ENCODE results near the gene RBKS.
A peak's percentile ranks its signal among the peaks of the same experiment; 100 is the strongest.

The RBKS gene

GRCh38 chr2:27852691-27853090, 37.5 kb downstream of the RBKS start:
- H3K4me3 ChIP-seq (ENCODE audit: low read depth, low read length), result no peak overlapping the region
- DNase-seq (ENCODE audit: low read depth), result no peak
- TF ChIP-seq CTCF (conservative IDR thresholded peaks at IDR 0.05; ENCODE audit: low read depth, low read length), result no peak

GRCh38 chr2:27849558-27850205, 40.5 kb downstream of the RBKS start:
- no peak for TF ChIP-seq CTCF (conservative IDR thresholded peaks at IDR 0.05; ENCODE audit: low read depth, low read length)
- peak; percentile 26 for DNase-seq (ENCODE audit: low read depth)
- no peak overlapping the region for H3K4me3 ChIP-seq (ENCODE audit: low read depth, low read length)

- TF ChIP-seq CTCF (conservative IDR thresholded peaks at IDR 0.05; ENCODE audit: low read depth, low read length), result no peak
- no peak for DNase-seq (ENCODE audit: low read depth)
- H3K4me3 ChIP-seq (ENCODE audit: low read depth, low read length), result no peak overlapping the region
Measured at GRCh38 chr2:27847333-27847732, 42.9 kb downstream of the RBKS start.

GRCh38 chr2:27844821-27845255, 45.3 kb downstream of the RBKS start:
- DNase-seq (ENCODE audit: low read depth), result peak; percentile 47
- no peak for TF ChIP-seq CTCF (conservative IDR thresholded peaks at IDR 0.05; ENCODE audit: low read depth, low read length)
- H3K4me3 ChIP-seq (ENCODE audit: low read depth, low read length), result no peak overlapping the region

GRCh38 chr2:27843992-27844391, 46.2 kb downstream of the RBKS start:
- H3K4me3 ChIP-seq (ENCODE audit: low read depth, low read length), result no peak overlapping the region
- TF ChIP-seq CTCF (conservative IDR thresholded peaks at IDR 0.05; ENCODE audit: low read depth, low read length), result no peak
- DNase-seq (ENCODE audit: low read depth), result no peak

GRCh38 chr2:27842894-27843293, 47.3 kb downstream of the RBKS start:
- TF ChIP-seq CTCF (conservative IDR thresholded peaks at IDR 0.05; ENCODE audit: low read depth, low read length), result no peak
- DNase-seq (ENCODE audit: low read depth), result no peak

GRCh38 chr2:27839022-27839618, 51.1 kb downstream of the RBKS start:
- no peak for DNase-seq (ENCODE audit: low read depth)
- H3K4me3 ChIP-seq (ENCODE audit: low read depth, low read length), result no peak overlapping the region
- no peak for TF ChIP-seq CTCF (conservative IDR thresholded peaks at IDR 0.05; ENCODE audit: low read depth, low read length)

More at GRCh38 chr2:27842894-27843293, 47.3 kb downstream of the RBKS start:
- H3K4me3 ChIP-seq (ENCODE audit: low read depth, low read length), result no peak overlapping the region
